Lung (tissue), 16 donors: ENCODE results near the gene PCDHB11. TPM values are rescaled to one million over a fixed set of nuclear protein-coding genes. Genes with fewer than 3 reads are reported as not detected.

Experiments used
- ATAC-seq: fragments of 200-7000 bp; cut with Tn5 transposase; one replicate; pipeline ENCODE4 v1.9.1; 2020; ENCODE audit warnings: moderate number of reproducible peaks; ENCODE audit not compliant: insufficient read depth, low FRiP score
- DNase-seq, 3 donors: peaks; one replicate each; pipeline ENCODE4 v3.0.0-alpha.2; 2013 to 2017
- H3K27ac ChIP-seq, 2 donors: one replicate each; pipeline ENCODE4 v1.5.1; 2013; ENCODE audit warnings: mild to moderate bottlenecking in 2 of 2, moderate library complexity in 2 of 2, control low read depth in 1 of 2, inconsistent platforms in 1 of 2, low read depth in 1 of 2, low read length in 1 of 2
- H3K27me3 ChIP-seq, 3 donors: one replicate each; pipeline ENCODE4 v1.5.1; 2013; ENCODE audit warnings: low read length in 2 of 3; ENCODE audit not compliant: control insufficient read depth in 3 of 3, insufficient read depth in 3 of 3
- H3K36me3 ChIP-seq, 4 donors: one replicate each; pipeline ENCODE4 v1.5.1; 2013; ENCODE audit warnings: low read length in 4 of 4, mild to moderate bottlenecking in 1 of 4, moderate library complexity in 1 of 4; ENCODE audit not compliant: control insufficient read depth in 4 of 4, insufficient read depth in 4 of 4
- H3K4me1 ChIP-seq, 5 donors: one replicate each; pipeline ENCODE4 v1.5.1; 2013; ENCODE audit warnings: low read length in 5 of 5, mild to moderate bottlenecking in 2 of 5, moderate library complexity in 1 of 5; ENCODE audit not compliant: control insufficient read depth in 5 of 5, insufficient read depth in 5 of 5
- H3K4me3 ChIP-seq: one replicate; pipeline ENCODE4 v1.5.1; 2013; ENCODE audit warnings: mild to moderate bottlenecking, control low read depth, moderate library complexity
- H3K9ac ChIP-seq, 2 donors: one replicate each; pipeline ENCODE4 v1.5.1; 2013; ENCODE audit warnings: low read length in 2 of 2, control low read depth in 1 of 2; ENCODE audit not compliant: insufficient read depth in 1 of 2
- H3K9me3 ChIP-seq, 4 donors: one replicate each; pipeline ENCODE4 v1.5.1; 2013; ENCODE audit warnings: low read length in 3 of 4, mild to moderate bottlenecking in 1 of 4, moderate library complexity in 1 of 4; ENCODE audit not compliant: control insufficient read depth in 4 of 4, insufficient read depth in 3 of 4
- CTCF ChIP-seq: IDR thresholded peaks from 2 replicates; pipeline ENCODE4 v1.5.1; 2012; ENCODE audit warnings: mild to moderate bottlenecking; ENCODE audit errors: control extremely low read depth, extremely low read depth
- WGBS, 2 donors: extraction: QIAGEN DNeasy Blood & Tissue Kit; methylation state at CpG; one replicate each; pipeline ENCODE4 v1.1.7; 2013; 5-methylcytosine and 5-hydroxymethylcytosine counted together
- long read RNA-seq, 5 donors: transcript quantifications; one replicate each; lab custom pipeline, GENCODE V29; 2026
- polyA plus RNA-seq, 2 donors: library from polyadenylated mRNA; stranded (reverse); fragments of 200-250 nt; gene quantifications; one replicate each; pipeline ENCODE4 v1.2.1, GENCODE V29; 2013
- total RNA-seq, 2 donors: library from RNA; depleted of rRNA in 1 of 2; stranded (reverse); fragments of >200 nt in 1 of 2; gene quantifications; one replicate each; pipeline ENCODE4 v1.2.1, GENCODE V29; 2014 to 2021
- donor health status: control.
- donor health status: control.
- donor health status: Bipolar disorder and iron deficiency.
- donor health status: healthy.
- donor health status: DM: yes; HTN: yes; CAD: no.

Gene PCDHB11
- total RNA-seq (1 to 10 TPM; 2.2 to 9.6 TPM), polyA plus RNA-seq (under 1 TPM; 0.44 to 0.53 TPM)
- long read RNA-seq, donor 1, full-length matches to known transcripts = 20 of 20 reads
- long read RNA-seq, donor 1, partial matches to known transcripts = 0 of 20 reads
- long read RNA-seq, donor 1, other reads (novel, unspliced or antisense) = 0 of 20 reads
- long read RNA-seq, donor 2 = 0 reads
- long read RNA-seq, donor 3, full-length matches to known transcripts = 5 of 5 reads
- long read RNA-seq, donor 3, partial matches to known transcripts = 0 of 5 reads
- long read RNA-seq, donor 3, other reads (novel, unspliced or antisense) = 0 of 5 reads
- long read RNA-seq, donor 4, full-length matches to known transcripts = 4 of 4 reads
- long read RNA-seq, donor 4, partial matches to known transcripts = 0 of 4 reads
- long read RNA-seq, donor 4, other reads (novel, unspliced or antisense) = 0 of 4 reads
- long read RNA-seq, donor 5, full-length matches to known transcripts = 18 of 18 reads
- long read RNA-seq, donor 5, partial matches to known transcripts = 0 of 18 reads
- long read RNA-seq, donor 5, other reads (novel, unspliced or antisense) = 0 of 18 reads

GRCh38 chr5:141199359-141200235 is at the start of gene PCDHB11:
TSS of gene PCDHB11 (plus strand) at chr5:141199627. CDS start at chr5:141199775, 148 bp downstream.
- peaks cover 0 to 1% (median 0%) of the 10 kb centered on the region in 5 donors for H3K4me1 ChIP-seq
- DNase-seq (peak in 2 of 3 donors; percentile 38 to 52), ATAC-seq (no peak)
- H3K4me3 ChIP-seq = peak within 1 kb of the TSS; percentile 22
- no peak for TF ChIP-seq CTCF
- WGBS, 2 donors = 28 to 39% methylated on average over 21 of the region's 21 CpGs
- peak within 1 kb of the TSS in 1 of 2 donors; percentile 17 for H3K9ac ChIP-seq
- peaks cover 0 to 31% (median 21%) of the 10 kb centered on the region in 4 donors for H3K9me3 ChIP-seq
- no peaks in the 10 kb centered on the region for H3K27me3 ChIP-seq
- H3K36me3 ChIP-seq = no peaks in the 10 kb centered on the region
- no peak within 1 kb of the TSS for H3K27ac ChIP-seq

- H3K9ac ChIP-seq = no peak within 1 kb of the TSS
- H3K27me3 ChIP-seq = peaks cover 0 to 2% (median 0%) of the 10 kb centered on the region in 3 donors
- ATAC-seq (no peak), DNase-seq (peak in 2 of 3 donors; percentile 45 to 46)
- H3K4me3 ChIP-seq = no peak within 1 kb of the TSS
- peaks cover 3 to 28% (median 9%) of the 10 kb centered on the region in 4 donors for H3K9me3 ChIP-seq
- 12 to 16% methylated on average over 18 of the region's 18 CpGs for WGBS, 2 donors
- no peaks in the 10 kb centered on the region for H3K36me3 ChIP-seq
- H3K4me1 ChIP-seq = no peaks in the 10 kb centered on the region
- TF ChIP-seq CTCF = no peak
- no peak within 1 kb of the TSS for H3K27ac ChIP-seq
Observed at GRCh38 chr5:141149812-141150211, 49.6 kb upstream of the PCDHB11 start, which contains the start of gene PCDHB6. TSS of gene PCDHB6 (plus strand) at chr5:141150057. CDS start at chr5:141150258, 201 bp downstream.

- H3K27me3 ChIP-seq = peaks cover 0 to 2% (median 0%) of the 10 kb centered on the region in 3 donors
- ATAC-seq (no peak), DNase-seq (no peak)
- no peak overlapping the region for H3K27ac ChIP-seq
- no peaks in the 10 kb centered on the region for H3K4me1 ChIP-seq
- H3K9ac ChIP-seq = no peak overlapping the region
- no peak overlapping the region for H3K4me3 ChIP-seq
- no peaks in the 10 kb centered on the region for H3K36me3 ChIP-seq
- WGBS, 2 donors = 33 to 41% methylated on average over 33 of the region's 33 CpGs
- TF ChIP-seq CTCF = no peak
- peaks cover 3 to 30% (median 11%) of the 10 kb centered on the region in 4 donors for H3K9me3 ChIP-seq
Observed at GRCh38 chr5:141150224-141150992, 49.0 kb upstream of the PCDHB11 start.
